Transverse colon (tissue), 4 donors: ENCODE data around the gene DNAL4. TPM values are rescaled to one million over a fixed set of nuclear protein-coding genes. Genes with fewer than 3 reads are reported as not detected.

ENCODE experiments used
- DNase-seq: peaks from one replicate; pipeline ENCODE4 v3.0.0-alpha.2; 2019
- H3K27ac ChIP-seq, 4 donors: fragments of 200-600 bp; sonication (generic); 2 replicates each; pipeline ENCODE4 v1.5.1; 2016 to 2018; ENCODE audit warnings: inconsistent platforms in 4 of 4
- H3K27me3 ChIP-seq: fragments of 200-600 bp; sonication (generic); 2 replicates; pipeline ENCODE4 v1.5.1; 2017; ENCODE audit warnings: inconsistent platforms
- H3K36me3 ChIP-seq, 4 donors: fragments of 200-600 bp; sonication (generic); 2 replicates each; pipeline ENCODE4 v1.5.1; 2017 to 2019; ENCODE audit warnings: inconsistent platforms in 4 of 4
- H3K4me1 ChIP-seq, 4 donors: fragments of 200-600 bp; sonication (generic); 2 replicates each; pipeline ENCODE4 v1.5.1; 2017 to 2020; ENCODE audit warnings: inconsistent platforms in 4 of 4
- H3K4me3 ChIP-seq, 4 donors: fragments of 200-600 bp; sonication (generic); 1 replicate in 1 of 4; 2 replicates in 3 of 4; pipeline versions ENCODE4 v1.5.1 to v1.6.1; 2017 to 2019; ENCODE audit warnings: inconsistent platforms in 4 of 4
- H3K9me3 ChIP-seq, 2 donors: fragments of 200-600 bp; sonication (generic); 2 replicates each; pipeline ENCODE4 v1.5.1; 2017 to 2019; ENCODE audit warnings: inconsistent platforms in 2 of 2
- CTCF ChIP-seq, 5 experiments: fragments of 200-600 bp in 3 of 5; fragments of 450-650 bp in 2 of 5; sonication (generic) in 3 of 5; IDR thresholded peaks; 1 replicate in 2 of 5; 2 replicates in 3 of 5; pipeline ENCODE4 v1.5.1; 2016 to 2017; ENCODE audit warnings: antibody characterized with exemption in 5 of 5, inconsistent platforms in 3 of 5, mild to moderate bottlenecking in 2 of 5, moderate library complexity in 1 of 5
- EP300 ChIP-seq: sonication (generic); formaldehyde crosslinking; IDR thresholded peaks from one replicate; pipeline ENCODE4 v1.6.1; 2017; ENCODE audit warnings: antibody characterized with exemption, low read depth
- POLR2A ChIP-seq: fragments of 450-650 bp; IDR thresholded peaks from one replicate; pipeline ENCODE4 v1.6.1; 2016; ENCODE audit warnings: antibody characterized with exemption, mild to moderate bottlenecking, moderate library complexity
- POLR2AphosphoS5 ChIP-seq, 3 donors: sonication (generic); formaldehyde crosslinking; IDR thresholded peaks; one replicate each; pipeline ENCODE4 v1.6.1; 2016; ENCODE audit warnings: antibody characterized with exemption in 3 of 3
- WGBS, 2 donors: methylation state at CpG; one replicate each; pipeline ENCODE4 v1.1.5; 2018; ENCODE audit warnings: low coverage in 1 of 2; 5-methylcytosine and 5-hydroxymethylcytosine counted together
- in situ Hi-C, 4 donors: fragments of 200-750 bp; cut with MboI; loops; one replicate each; pipeline versions ENCODE4 v1.15.0 to v1.15.1; 2017; ENCODE audit warnings: low sequenced_read_pairs in 3 of 4, low pct_ligation_motif_present in 1 of 4, low pct_unique_long_range_greater_than_20kb in 1 of 4
- intact Hi-C: fragments of 100-400 bp; cut with DNase I; formaldehyde crosslinking; loops from one replicate; pipeline ENCODE4 v1.15.1; 2023; ENCODE audit warnings: low total_unique reads
- total RNA-seq, 4 donors: library from RNA; depleted of rRNA; stranded (reverse); fragments of >200 nt; gene quantifications; one replicate each; pipeline ENCODE4 v1.1.0, GENCODE V29; 2016

Gene DNAL4
- total RNA-seq, 4 donors from 2014 or later: 13.8 to 39.0 (median 19.3) TPM

DNA sequence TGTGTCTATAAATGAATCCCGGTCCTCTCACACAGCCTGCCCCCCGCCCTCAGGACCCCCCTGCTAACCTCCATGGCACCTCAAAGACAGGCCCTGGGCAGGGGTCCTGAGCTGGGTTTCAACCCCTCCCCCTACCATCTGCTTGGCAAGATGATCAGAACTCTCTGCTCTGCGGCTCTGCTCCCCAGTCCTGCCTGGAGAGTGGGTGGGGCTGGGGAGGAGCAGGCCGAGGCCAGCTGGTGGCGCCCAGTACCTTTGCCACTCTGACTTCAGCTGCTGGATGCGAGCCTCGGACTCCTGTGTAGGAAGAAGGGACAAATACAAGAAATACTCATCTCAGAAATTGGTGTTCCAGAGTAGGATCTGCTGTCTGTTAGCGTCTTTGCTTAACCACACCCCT lies 53.2 kb downstream of the DNAL4 start:
- in situ Hi-C loops: no loop called here
- intact Hi-C loops: no loop called here
- no peak for DNase-seq
- Histone ChIP-seq H3K36me3 (peaks cover 0 to 95% (median 48%) of the 10 kb centered on the region in 4 donors), H3K27ac (no peak overlapping the region), H3K27me3 (no peaks in the 10 kb centered on the region), H3K4me1 (peaks cover 0 to under 1% (median 0%) of the 10 kb centered on the region in 4 donors), H3K9me3 (no peaks in the 10 kb centered on the region), H3K4me3 (no peak overlapping the region)
- WGBS, 2 donors: 77 to 92% methylated on average over 4 to 8 of the region's 8 CpGs
- TF ChIP-seq POLR2A (no peak), EP300 (no peak), POLR2AphosphoS5 (IDR thresholded peaks at IDR 0.05) (no peak), CTCF (IDR thresholded peaks at IDR 0.05) (no peak)

DNA sequence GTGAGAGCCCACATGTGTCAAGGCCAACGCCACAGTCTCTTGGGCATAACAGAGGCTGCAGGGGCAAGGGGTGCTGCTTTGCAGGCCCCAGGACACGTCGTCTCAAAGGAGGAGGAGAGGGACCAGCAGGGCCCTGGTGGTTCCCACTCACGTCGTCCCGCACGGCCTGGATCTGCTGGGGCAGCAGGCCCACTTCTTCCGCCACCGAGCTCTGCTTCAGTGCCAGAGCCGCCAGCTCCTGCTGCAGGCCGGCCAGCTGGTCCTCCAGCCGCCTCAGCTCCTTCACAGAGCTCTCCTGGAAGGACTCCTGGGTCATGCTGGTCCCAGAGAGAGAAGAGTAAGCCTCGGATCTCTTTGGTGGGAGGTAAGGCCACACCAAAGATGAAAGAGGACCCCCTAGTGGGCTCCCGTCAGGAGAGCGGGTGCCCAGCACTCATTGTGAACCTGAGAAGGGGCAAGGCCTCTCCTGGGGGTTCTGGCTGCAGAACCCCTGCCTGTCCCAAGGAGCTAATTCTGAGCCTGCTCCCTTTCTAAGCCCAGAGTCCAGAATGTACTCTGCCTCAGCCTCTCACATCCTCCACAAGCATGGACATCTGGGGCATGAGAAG lies 53.7 kb downstream of the DNAL4 start:
- DNase-seq: no peak
- Histone ChIP-seq H3K9me3 (no peaks in the 10 kb centered on the region), H3K4me1 (no peaks in the 10 kb centered on the region), H3K27me3 (no peaks in the 10 kb centered on the region), H3K27ac (no peak overlapping the region), H3K4me3 (no peak overlapping the region), H3K36me3 (peaks cover 0 to 90% (median 48%) of the 10 kb centered on the region in 4 donors)
- TF ChIP-seq CTCF (IDR thresholded peaks at IDR 0.05): no peak
- TF ChIP-seq POLR2AphosphoS5 (IDR thresholded peaks at IDR 0.05): no peak
- no peak for TF ChIP-seq EP300
- no peak for TF ChIP-seq POLR2A
- WGBS, 2 donors: 94% methylated on average over 15 of the region's 15 CpGs; no CpG with 5 or more reads in 1 of the 2 donors
- in situ Hi-C loops (no loop called here), intact Hi-C loops (no loop called here)

GRCh38 chr22:38739300-38740055 lies 54.5 kb downstream of the DNAL4 start:
- DNase-seq: no peak
- Histone ChIP-seq H3K4me1 (peaks cover 0 to 4% (median 2%) of the 10 kb centered on the region in 4 donors), H3K4me3 (no peak overlapping the region), H3K9me3 (no peaks in the 10 kb centered on the region), H3K36me3 (peaks cover 0 to 83% (median 46%) of the 10 kb centered on the region in 4 donors), H3K27ac (no peak overlapping the region), H3K27me3 (no peaks in the 10 kb centered on the region)
- in situ Hi-C loops (no loop called here), intact Hi-C loops (no loop called here)
- no peak for TF ChIP-seq CTCF (IDR thresholded peaks at IDR 0.05)
- no peak for TF ChIP-seq EP300
- no peak for TF ChIP-seq POLR2A
- TF ChIP-seq POLR2AphosphoS5 (IDR thresholded peaks at IDR 0.05): no peak
- 92% methylated on average over 17 of the region's 20 CpGs; no CpG with 5 or more reads in 1 of the 2 donors for WGBS, 2 donors

DNA sequence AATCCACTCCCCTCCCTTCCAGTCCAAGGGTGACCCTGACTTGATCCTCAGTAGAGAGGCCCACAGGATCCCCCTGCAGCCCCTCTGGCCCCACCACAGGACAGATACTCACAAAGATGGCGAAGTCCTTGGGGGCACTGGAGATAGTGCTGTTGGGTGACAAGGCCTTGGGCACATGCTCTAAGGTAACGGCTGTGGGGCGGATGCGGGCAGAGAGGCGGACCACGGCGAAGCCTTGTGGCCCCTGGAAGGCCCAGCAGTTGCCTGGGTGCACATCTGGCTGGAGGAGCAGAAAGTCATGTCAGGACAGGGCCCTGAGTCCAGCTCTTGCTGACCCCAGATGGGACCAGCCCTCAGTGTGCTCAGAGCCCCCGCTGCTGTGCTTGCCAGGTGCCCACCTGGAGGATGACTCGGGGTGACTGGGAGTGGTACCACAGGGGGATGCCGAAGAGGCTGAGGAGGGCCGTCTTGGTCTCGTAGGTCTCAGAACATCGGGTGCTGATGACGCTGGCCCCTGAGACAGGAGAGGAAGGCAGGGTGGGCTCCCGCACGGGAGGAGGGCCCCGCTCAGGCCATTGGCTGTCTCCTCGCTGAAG lies 55.4 kb downstream of the DNAL4 start:
- TF ChIP-seq CTCF (IDR thresholded peaks at IDR 0.05) (no peak), POLR2AphosphoS5 (IDR thresholded peaks at IDR 0.05) (no peak)

More for the DNA sequence above, 55.4 kb downstream of the DNAL4 start:
- WGBS, 2 donors: 95% methylated on average over 8 of the region's 18 CpGs; no CpG with 5 or more reads in 1 of the 2 donors
- Histone ChIP-seq H3K4me3 (no peak overlapping the region), H3K9me3 (no peaks in the 10 kb centered on the region), H3K27me3 (no peaks in the 10 kb centered on the region), H3K27ac (no peak overlapping the region), H3K4me1 (peaks cover 6 to 13% (median 11%) of the 10 kb centered on the region in 4 donors), H3K36me3 (peaks cover 0 to 74% (median 41%) of the 10 kb centered on the region in 4 donors)
- intact Hi-C loops (no loop called here), in situ Hi-C loops (no loop called here)
- no peak for DNase-seq
